Measurements from ENCODE around the gene CPN2. TPM values are rescaled to one million over a fixed set of nuclear protein-coding genes. Genes with fewer than 3 reads are reported as not detected.

The CPN2 gene
- polyA plus RNA-seq, 5 donors, result 0.17 TPM; not detected in 4

DNA sequence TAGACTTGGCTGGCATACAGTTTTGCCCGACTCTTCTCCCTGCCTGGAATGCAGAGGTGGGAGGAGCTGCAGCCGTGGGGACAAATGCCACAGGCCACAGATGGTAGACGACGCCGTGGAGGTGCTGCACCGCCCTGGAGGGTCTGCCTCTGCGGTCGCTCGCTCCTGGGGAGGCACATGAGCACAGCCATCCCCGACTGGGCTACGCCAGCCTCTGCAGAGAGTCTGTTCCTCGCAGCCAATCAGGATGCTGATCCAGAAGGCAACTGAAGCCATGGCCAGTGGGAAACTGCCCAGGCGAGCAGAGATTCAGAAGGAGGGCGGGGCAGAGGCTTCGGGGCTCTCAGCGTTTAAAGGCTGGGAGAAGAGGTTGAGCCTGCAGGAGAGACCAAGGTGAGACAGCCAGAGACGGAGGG is 30.3 kb upstream of the CPN2 start:
- DNase-seq, result no peak

DNA sequence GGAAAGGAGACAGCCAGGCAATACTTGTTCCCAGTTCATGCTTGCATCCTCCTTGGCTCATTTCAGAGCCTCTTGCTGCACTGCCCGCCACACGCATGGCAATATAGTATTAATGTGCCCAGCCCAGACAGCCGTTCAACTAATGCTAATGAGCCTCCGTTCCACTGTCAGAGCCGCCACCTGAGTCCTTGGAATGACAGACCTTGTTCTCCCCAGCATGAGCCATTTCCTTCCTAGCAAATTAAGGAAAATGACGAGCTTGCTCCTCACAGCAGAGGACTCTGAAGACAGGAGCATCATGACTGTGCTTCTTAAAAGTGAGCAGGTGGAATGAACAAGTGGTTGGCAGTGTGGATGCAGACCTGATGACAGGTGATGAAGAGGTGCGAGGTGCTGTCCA is 29.2 kb upstream of the CPN2 start:
- DNase-seq, result no peak

DNA sequence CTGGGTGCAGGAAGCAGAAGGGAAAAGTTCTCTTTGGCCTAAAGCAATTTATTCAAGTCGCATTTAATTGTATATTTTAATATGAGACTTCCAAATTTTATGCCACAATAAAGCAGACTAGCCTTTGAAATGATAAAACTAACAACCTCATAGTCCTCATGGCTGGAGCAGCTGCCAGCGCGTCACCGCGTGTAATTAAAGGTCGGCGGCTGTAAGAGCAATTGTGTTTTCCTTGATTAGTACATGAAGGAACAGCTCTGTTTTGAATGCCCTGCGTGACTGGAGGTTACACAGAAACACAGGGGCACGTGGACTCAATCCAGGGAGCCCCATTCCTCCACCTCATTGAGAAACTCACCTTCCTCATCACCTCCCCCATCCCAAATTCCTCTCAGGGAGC is 28.5 kb upstream of the CPN2 start:
- DNase-seq, result no peak

GRCh38 chr3:194379231-194379630 is 28.1 kb upstream of the CPN2 start:
- DNase-seq, result no peak

GRCh38 chr3:194377708-194378107 is 26.6 kb upstream of the CPN2 start:
- DNase-seq, result no peak

GRCh38 chr3:194376241-194376560 is 25.1 kb upstream of the CPN2 start:
- no peak for DNase-seq

DNA sequence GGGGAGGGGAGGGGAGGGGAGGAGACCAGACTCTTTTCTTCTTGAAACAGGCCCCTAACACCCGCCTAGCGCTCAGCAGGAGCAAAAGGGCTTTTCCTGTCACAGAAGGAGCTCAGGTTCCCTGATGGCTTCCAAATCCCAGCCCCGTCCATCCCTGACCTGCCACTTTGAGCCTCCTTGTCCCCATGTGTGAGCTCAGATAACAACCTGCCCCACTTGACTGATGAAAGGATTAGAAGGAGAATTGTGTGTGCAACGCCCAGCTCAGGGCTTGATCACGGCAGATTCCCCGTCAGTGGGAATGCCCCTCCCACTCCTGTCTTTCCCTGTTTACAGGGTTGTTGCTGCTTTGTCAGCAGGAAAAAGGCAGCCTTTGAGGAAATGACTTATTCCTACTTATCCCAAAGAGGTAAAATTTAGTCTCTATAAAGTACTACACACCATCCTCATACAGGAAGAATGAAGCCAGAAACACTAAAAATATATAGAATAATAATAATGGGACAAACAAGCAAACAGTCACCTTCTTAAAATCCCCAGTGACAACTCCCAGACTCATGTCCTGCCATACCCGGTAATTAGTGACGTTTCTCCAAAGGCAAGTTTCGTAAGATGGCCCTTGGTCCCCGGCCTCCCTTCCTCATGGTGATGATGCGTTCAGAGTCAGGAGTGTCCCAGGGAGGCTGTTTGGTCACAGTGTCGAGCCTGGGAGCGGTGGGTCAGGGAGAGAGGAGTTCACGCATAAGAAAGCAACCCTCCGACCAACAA is 24.5 kb upstream of the CPN2 start:
- no peak for DNase-seq

DNA sequence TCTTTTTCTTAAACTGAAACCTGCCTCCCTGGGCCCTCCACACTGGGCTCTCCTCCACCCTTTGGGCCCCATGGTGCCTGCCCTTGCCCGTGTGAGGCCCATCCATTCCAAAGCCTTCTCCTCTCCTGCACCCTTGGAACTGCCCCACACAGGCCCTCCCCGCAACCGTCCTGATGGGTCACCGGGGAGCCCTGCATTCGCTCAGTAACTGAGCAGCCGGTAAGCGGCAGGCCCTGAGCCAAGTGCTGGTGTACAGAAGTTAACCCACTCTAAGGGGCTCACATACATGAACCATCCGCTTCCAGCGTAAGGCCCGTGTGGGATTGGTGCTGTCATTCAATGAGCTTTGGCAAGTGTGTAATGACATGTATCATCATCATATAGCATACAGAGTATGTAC is 23.8 kb upstream of the CPN2 start:
- no peak for DNase-seq

DNA sequence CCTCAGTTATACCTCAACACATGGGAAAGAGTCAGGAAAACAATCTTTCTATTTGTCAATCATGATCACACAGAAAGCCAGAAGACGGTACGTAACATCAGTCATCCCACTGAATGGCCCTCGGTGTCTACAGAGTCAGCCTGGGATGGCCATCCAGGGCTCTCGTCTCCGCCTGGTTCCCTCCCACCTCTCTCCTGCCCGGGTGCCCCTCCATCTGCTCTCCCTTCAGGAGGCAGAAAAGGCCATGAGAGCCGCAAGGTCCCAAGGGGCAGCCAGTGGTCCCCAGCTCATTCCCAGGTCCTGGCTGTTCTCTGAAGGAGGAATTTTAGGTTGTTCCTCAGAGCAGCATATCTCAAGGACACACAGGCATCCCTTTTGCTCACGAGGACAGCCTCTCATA is 22.8 kb upstream of the CPN2 start:
- no peak for DNase-seq

GRCh38 chr3:194373028-194373427 is 21.9 kb upstream of the CPN2 start:
- DNase-seq, result no peak

- no peak for DNase-seq
Measured at GRCh38 chr3:194370753-194371152, 19.6 kb upstream of the CPN2 start.

- no peak for DNase-seq
Measured at GRCh38 chr3:194369522-194370279, 18.6 kb upstream of the CPN2 start, which contains the start of gene LRRC15. Gene LRRC15, minus strand, starts transcription at chr3:194369743. Its CDS starts 8,700 bp downstream, at chr3:194361043.

- no peak for DNase-seq
Measured at GRCh38 chr3:194368918-194369317, 17.8 kb upstream of the CPN2 start.

DNA sequence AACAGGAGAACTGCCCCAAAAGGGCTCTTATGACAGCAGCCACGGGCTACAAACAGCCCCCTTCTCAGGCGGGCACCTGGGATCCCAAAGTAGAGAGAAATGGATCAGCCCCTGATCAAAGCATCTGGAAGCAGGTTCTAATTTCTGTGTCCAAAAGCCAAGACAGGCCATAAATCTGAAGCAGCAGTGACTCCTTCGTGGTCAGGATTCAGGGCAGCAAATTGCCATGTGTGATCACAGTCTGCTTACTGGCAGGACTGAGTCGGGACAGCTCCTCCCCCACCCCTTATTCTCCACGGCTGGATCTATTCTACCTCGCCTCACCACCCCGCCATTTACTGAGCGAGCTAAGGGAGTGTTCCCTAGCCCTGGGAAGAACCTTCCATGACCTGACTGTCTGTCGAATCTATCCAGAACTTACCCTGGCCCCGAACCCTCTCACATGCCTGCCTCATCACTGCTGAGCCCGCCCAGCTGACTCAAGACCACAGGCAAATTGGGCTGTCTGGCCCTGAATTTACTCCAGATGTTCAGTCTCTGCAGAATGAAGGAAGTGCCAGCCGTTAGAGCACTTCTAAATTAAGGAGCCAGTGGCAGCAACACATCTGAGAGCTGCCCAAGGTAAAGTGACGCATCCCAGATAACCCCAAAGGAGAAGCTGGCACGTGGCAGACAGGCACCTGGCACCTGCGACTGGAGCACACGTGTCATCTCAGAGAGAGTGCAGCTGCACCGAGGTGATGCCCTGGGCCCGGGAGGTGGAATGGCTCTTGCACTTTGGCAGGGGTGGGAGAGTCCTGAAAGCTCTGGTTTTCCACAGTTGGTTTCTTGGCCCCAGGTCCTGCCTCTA is 17.1 kb upstream of the CPN2 start:
- no peak for DNase-seq

- no peak for DNase-seq
Measured at GRCh38 chr3:194365978-194366490, 14.9 kb upstream of the CPN2 start.

DNA sequence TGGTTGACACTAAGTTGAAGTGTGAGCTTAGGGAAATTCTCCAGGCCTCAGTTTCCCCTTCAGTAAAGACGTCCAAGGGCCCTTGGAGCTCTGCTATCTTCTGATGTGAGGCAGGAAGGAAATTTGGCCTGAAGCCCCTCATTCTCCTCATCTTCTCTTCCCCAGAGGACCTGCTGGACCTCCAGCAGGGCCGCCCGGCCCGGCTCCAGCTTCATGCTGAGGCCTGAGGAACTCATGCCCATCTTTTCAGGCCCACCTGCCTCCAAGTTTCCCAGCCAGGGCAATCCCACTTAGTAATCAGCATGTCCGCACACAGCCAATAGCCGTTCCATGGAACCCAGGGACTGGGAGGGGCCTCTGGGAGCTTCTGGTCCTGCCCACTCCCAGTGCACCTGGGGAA is 14.4 kb upstream of the CPN2 start:
- DNase-seq, result no peak

DNA sequence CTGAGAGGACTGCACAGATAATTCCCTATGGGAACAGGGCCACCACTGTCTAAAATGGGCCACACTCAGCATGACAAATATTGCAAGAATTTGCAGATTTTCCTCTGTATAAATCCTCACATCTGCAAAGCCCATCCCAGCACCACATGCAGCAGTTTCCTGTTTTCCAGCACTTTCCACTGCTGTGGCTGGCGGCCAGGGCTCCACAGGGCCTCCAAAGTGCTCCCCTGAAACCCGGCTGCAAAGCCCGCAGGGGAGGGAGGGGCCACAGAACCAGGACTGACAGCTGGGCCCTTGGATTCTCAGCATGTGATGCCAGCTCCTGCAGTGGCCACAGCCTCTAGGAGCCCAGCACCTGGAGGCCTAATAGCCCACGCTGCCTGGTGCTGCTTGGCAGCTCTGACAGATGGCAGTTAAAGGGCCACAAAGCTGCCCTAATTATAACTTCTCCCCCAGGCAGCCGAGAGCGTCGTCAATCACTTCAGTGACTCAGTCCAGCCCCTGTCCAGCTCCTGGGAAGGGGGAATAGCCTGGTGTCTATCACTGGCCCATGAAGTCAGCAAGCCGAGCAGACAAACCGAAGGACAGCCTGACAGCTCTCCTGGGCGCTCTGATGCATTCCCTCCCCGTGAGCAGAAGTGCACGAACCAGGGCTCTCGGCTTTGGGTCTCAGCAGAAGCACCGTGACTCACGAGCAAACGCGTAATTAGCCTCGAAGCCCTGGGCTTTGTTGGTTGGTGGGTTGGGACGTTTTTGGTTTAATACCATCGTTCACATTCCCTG is 13.7 kb upstream of the CPN2 start:
- peak; percentile 60 to 71 for DNase-seq

- DNase-seq, result no peak
Measured at GRCh38 chr3:194364314-194364651, 13.2 kb upstream of the CPN2 start.

- DNase-seq, result no peak
Measured at GRCh38 chr3:194360568-194360967, 9.4 kb upstream of the CPN2 start.

- DNase-seq, result no peak
Measured at GRCh38 chr3:194357681-194358080, 6.6 kb upstream of the CPN2 start.

- DNase-seq, result no peak
Measured at GRCh38 chr3:194355379-194355778, 4.3 kb upstream of the CPN2 start.

GRCh38 chr3:194354315-194354714 is 3.2 kb upstream of the CPN2 start:
- DNase-seq, result no peak
